Measurements from ENCODE around the gene HOXA10.

Gene HOXA10

DNA sequence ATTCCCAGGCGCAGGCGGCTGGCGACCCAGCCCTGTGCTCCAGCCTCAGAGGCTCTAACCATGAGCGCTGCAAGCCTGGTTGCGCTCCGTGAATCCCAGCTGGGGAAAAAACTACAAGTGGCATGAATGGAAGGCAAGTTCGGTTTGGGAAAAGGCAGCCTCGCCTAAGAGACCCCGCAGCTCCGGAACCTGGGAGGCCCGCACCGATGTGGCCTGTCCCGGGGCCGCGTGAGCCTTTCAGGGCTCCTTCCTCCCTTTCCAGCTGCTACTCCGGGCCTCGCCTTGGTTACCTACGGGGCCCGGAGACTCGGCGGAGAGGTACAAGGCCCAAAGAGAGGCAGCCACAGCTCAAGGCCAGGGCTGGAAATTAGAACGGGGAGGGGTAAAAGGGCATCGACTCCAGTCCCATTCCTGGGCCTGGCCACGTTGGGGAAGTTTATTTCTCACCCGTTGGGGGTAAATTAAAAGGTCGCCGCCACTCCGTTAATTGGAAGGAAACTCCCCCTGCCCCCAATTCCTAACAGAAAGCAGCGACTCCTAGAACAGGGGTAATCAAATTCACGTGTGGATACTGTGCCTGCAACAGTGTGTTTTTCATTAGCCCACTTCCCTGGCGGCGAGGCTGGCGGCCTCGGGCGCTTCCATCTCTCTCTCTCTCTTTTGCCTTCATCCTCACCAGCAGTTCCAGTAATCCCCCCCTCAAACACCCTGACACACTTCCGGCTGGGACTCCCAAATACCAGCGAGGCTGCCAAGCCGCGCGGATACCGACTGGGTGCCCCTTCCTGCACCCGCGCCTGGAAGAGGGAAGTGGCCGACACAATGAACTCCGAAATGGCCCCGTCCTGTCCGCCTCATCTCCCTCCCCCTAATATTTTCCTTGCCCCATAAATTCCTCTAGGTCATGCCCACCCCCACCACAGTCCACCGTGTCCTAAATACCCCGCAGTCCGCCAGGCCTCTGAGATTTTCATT is 7.3 kb downstream of the HOXA10 start:
- no peak for DNase-seq (ENCODE audit: low read depth in 3 of 3)

DNA sequence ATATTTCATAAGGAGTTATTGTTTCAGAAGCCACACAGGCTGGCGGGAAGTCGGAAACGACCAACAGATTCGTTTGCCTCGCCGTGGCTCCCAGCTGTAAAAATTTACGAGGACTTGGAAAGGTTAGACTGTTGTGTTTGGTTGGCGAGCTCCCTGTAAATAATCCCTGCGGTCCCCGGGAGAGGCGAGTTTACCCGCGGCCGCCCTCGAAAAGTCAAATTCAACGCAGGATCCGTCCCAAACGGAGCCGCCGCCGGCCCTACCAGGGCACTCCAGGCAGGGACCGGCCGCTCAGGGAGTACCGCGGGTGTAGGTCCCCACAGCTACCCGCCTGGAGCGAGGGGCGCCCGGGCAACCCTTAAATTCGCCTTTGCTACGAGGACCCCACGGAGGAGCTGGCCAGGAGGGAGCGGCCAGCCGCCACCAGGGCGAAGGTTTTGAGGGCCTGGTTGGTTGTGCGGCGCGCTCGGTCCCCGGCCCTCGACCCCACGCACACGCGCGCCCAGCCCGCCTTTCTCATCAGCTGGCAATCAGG is 8.1 kb downstream of the HOXA10 start:
- DNase-seq (ENCODE audit: low read depth in 3 of 3): no peak

DNA sequence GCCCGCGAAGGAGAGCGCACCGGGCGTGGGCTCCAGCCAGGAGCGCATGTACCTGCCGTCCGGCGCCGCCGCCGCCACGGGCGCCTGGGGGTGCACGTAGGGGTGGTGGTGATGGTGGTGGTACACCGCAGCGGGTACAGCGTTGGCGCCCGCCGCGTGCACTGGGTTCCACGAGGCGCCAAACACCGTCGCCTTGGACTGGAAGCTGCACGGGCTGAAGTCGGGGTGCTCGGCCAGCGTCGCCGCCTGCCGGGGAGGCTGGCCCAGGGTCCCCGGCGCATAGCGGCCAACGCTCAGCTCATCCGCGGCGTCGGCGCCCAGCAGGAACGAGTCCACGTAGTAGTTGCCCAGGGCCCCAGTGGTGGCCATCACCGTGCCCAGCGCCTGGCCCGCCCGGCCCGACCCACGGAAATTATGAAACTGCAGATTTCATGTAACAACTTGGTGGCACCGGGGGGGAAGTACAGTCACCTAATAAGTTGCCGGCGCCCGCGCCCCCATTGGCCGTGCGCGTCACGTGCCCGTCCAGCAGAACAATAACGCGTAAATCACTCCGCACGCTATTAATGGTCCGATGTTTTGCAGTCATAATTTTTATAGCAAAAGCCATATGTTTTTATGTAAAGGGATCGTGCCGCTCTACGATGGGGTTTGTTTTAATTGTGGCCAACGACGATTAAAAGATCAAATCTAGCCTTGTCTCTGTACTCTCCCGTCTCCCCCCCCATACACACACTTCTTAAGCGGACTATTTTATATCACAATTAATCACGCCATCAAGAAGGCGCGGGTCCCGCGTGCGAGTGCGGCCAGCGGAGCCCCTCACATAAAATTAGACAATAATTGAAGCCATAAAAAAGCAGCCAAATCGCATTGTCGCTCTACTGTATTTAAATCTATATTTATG is 8.8 kb downstream of the HOXA10 start, which contains the start of gene HOXA9:
Gene HOXA9 (minus strand): TSS at position 449 of the 907 bp plus-strand sequence. CDS start 80 bp downstream, at position 369.
- DNase-seq (ENCODE audit: low read depth in 3 of 3): no peak

DNA sequence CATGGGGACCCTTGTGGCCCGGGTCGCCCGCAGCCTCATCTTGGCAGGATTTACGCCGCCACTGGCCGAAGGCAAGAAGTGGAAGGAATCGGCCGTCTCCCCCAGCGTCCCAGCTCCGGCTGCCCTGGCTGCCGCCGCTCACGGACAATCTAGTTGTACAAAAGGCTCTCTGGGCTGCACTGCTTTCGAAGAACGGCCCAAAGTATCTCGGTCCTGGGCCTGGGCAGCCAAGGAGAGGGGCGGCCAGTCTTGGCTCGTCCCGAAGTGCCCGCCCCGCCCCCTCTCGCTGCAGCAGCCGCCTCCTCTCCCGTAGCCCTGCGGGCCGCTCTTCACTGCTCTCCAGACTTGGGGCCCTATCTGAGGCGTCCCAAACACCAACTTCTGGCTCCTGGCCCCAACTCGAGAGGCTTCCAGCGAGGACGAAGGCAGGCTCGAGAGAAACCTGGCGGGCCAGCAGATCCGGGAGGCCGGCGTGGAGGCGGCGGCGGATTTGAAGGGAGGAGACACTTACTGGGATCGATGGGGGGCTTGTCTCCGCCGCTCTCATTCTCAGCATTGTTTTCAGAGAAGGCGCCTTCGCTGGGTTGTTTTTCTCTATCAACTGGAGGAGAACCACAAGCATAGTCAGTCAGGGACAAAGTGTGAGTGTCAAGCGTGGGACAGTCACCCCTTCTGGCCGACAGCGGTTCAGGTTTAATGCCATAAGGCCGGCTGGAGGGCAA is 9.6 kb downstream of the HOXA10 start:
- no peak for DNase-seq (ENCODE audit: low read depth in 3 of 3)

DNA sequence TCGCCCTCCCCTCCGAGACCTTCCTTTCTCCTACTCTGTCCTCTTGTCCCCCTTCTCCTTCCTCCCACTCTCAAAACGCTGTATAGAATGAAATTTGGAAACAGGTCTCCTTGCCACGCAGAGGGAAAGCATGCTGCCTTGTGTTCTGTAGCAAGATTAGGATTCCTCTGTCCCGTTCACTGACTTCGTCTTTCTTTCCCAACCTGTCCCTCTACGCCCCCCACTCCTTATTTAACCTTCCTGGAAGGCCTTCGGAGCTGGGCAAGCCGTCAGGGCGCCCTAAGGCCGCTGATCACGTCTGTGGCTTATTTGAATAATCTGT is 10.1 kb downstream of the HOXA10 start:
- DNase-seq (ENCODE audit: low read depth in 3 of 3): no peak

DNA sequence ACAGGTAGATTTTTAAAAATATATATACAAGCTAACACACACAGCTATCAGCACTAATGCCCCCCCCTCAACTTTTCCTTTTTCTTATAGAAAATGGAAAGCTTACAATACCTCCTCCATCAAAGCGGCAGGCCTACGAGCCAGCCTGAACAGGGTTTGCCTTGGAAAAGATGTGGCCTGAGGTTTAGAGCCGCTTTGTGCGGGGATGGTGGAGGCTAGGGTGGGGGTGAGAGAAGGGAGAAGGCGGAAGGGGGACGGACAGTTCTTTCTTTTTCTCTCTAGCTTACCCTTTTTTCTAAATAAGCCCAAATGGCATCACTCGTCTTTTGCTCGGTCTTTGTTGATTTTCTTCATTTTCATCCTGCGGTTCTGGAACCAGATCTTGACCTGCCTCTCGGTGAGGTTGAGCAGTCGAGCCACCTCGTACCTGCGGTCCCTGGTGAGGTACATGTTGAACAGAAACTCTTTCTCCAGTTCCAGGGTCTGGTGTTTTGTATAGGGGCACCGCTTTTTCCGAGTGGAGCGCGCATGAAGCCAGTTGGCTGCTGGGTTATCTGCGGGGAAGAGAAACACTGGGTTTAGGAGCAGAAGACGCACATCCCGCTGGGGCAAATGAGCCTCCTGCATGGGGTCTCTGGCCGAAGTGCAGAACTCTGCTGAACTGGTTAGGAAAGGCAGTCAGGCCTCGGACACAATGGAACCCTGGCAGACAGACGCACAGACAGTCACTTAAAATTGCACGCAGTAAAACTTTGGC is 10.7 kb downstream of the HOXA10 start:
- DNase-seq (ENCODE audit: low read depth in 3 of 3): no peak

DNA sequence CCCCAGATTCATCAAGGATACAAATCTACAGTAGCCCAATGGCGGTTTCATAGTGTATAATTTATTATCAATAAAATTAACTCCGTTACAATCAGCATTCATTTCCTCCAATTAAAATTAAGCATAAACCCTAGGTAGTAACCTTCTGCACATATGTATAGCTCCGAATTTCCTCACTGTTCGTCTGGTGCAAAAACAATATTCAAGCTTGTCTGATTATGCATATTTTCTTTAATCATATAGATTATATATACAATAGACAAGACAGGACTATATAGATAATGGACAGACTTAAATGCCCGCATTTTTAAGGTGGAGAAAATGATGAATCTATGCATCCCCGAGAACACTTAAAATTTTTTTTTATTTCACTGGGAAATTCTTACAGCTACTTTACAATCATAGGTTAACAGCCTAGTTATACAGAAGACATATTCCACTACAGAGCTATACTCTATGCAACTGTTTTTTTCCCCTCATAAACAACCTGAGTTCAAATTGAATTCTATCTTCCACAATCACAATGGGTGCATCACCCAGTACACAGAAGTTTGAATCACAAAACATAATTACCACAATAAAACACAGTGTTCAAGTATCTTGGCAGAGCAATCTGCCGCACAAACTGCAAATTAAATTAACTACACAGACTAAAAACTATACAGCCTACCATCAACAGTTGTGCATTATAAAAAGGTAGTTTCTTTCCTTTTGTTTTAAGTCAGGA is 11.4 kb downstream of the HOXA10 start:
- DNase-seq (ENCODE audit: low read depth in 3 of 3): no peak

DNA sequence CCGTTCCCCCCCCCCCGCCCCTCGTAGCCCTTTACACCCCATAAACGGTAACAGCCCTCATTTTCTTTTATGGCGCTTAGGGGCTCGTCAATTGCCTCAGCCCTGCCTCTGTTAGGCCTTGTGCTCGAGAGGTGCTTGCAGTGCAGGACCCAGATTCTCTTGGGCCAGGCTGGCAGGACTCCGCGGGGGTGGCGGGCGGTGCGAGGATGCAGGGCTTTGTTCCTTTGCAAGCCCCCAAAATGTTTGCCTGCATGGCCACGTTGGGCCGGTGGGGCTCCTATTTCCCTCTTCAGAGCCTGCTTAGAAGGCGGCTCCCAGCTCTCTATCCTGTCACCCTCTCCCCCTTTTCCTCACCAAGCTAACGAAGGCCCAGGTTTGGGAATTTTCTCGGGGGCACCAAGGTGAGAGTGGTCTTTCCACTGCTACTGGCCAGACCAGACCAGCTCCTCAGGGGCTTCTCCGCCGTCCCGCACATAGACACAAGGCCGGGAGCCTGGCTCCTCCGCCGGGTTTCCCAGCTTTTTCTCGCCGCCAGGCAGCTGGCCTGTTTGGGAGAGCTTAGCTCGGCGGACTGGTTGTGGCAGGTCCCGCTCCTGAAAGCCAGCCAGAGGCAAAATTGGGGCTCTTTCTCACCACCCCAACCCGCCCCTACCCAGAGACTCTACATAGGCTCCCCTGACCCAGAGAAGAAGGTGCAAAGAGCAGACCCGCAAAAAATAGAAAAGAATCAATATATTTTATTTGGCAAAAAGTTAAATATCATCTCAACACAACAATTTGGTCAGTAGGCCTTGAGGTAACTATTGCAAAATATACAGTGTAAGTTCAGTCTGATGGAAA is 12.2 kb downstream of the HOXA10 start:
- no peak for DNase-seq (ENCODE audit: low read depth in 3 of 3)

DNA sequence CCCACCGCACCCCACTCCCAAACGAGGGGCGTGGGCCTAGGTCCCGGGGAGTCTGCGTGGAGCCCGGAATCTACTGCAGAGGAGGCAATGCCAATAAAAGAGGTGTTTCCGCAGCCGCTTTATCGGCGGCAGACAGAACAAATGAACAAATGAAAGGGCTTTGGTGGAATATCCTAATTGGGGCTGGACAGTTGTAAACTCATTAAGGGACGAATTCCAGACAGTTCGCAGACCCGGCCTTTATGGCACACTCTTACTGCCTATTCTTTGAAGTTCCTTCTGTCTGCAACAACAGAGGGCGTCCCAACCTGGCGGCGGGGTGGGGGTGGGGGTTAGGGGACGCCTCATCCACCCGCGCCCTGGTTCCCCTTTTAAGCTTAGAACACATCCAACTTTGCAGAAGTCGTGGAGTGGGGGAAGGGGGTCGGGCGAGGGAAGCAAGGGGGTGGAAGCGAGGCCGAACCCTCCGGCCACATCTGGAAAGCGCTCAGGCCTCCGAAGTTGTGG is 12.9 kb downstream of the HOXA10 start:
- DNase-seq (ENCODE audit: low read depth in 3 of 3): no peak

DNA sequence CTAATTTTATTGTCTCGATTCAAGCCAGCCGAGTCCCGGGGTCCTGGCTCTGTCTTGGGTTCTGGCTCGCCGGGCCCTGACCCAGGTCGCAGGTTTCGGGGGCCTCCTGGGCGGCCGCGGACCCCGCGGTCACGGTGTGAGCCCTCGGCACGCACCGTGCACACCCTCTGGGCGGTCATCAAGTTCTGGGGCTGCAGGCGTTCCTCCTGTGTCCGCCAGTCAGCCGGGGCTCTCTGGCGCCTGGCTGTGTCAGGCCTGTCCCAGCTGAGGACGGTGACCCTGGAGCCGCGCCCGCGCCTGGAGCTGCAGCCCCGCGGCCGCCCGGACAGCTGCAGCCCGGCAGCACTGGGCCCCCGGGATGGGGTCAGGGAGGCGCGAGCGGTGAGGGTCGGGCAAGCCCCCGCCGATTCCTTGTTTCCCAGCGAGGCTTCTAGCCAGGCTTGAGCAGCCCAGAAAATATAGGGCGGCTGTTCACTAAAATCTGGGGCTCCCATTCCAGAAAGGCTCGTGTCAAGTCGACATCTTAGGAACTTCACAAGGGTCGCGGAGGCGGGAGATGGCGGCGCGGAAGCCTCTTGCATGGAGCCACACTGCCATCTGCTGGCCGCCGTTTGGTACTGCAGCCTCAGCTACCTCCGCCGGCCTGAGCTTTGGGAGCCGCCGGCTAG is 13.4 kb downstream of the HOXA10 start:
- DNase-seq (ENCODE audit: low read depth in 3 of 3): peak; percentile 68 to 89 (median 80)

DNA sequence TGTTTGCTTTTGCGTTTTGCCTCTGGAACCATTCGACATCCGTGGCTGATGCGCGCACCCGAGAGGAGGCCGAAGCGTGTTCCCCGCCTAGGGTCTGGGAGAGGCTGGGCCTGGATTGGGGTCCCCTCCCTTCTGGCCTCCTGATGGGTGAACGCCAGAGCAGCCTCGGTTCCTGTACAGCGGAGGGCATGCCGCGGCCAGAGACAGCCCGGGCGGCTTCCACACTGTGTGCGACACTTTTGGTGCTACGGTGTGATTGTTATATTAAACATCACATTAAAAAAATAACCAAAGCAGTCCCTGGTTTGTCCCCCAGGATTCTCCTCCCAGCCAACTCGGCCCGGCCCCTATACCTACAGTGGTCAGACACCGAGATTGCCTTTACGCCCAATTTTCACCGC is 14.0 kb downstream of the HOXA10 start:
- no peak for DNase-seq (ENCODE audit: low read depth in 3 of 3)

DNA sequence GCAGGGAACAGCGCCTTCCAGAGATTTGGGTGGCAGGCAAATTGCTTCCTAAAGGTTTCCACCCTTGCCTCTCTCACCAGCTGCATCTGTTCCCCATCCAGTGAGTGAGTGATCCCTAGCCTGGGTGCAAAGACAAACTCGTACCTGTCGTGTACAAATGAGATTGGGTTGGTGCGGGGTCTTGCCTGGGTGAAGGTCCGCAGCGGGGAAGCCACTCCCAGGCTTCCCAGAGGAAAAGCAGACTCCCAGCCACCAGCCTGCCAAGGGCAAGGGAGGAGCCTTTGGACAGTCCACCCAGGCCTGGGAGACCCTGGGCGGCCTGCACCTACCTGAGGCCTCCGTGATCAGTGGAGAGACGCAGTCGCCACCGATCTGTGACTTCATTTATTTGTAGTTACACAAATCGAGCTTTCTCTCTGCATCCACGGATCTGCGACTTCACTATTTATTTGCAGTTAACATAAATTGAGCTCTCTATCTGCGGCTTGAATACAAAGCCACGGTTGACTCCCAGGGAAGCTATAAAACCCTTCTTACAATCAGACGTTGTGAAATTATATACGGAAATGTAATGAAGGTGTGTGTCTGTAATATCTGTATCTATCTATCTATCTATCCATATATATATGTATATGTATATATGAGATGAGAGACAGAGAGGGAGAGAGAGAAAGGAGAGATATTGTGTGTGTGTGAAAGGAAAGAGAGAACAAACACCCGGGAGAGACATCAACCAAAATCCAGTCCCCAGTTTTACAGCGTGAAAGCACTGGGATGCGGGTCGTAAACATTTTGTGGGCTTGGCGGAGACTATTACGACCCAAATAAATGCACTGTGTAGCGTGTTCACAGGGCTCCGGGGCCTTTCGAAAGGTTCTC is 14.6 kb downstream of the HOXA10 start:
- no peak for DNase-seq (ENCODE audit: low read depth in 3 of 3)

DNA sequence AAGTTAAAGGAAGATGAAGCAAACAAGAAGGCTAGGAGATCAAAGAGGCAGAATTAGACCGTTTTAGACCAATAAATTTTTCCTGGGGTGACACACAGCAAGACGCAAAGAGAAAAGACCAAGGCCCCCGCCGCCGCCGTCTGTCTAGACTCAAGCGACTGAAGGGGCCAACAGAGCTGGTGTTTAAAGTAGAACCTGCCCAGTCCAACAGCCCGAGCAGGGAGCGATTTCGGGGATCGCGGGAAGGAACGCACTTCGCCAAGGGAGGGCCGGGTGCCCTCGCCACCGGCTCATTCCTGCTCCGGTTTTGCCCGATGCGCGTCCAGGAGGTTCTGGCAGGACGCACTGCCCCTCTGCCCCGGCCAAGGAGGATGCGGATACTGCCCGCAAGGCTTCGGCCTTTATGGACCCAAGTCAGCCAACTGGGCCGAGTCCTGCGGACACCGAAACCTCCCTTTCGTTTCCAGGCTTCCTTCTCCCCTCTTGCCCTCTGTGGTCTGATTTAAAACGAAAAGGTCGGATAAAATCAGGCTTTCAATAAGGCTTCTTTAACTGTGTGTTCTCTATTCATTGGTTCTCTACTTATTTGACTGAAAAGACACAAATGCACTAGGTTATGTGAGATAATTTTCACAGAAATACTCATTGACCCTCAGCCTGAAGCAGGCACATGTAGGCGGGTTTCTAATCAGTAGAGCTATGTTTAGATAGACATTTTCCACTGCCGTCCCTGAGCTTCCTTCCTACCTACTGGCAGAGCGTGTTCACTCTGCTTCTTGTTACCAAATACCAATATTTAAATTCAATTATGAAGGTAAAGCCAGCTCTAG is 15.5 kb downstream of the HOXA10 start:
- no peak for DNase-seq (ENCODE audit: low read depth in 3 of 3)

DNA sequence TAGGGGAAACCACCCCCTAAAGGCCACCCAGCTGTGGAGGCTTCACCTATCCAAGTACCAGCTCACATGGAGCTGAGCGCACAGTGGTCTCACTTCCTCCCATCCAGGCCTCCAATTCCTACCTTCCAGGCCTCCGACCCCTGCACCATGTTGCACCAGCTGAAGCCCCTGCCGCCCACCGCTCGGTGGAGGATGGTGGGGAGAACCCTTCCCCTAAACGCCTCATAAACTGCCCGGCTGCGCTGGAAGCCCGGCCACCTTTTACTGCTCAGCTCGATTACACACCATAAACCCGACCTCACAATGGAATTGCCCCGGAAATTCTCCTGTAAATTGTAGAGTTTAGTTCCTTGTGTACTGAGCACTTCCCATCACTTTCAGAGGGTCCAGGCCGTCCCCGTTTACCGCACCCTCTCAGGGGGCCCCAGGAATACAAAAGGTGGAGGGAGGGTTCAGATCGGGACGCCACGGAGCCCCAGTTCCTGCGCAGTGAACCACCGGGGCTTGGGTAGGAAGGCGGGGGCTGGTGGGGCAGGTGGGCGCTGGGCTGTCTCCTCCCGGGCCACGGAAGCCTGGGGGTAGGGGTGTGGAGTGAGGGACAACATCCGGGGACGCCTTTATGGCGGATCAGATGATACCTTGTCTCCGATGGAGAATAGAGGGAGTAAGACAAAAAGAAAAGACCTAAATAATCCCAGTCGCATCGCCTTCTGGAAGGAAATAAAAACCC is 16.3 kb downstream of the HOXA10 start:
- no peak for DNase-seq (ENCODE audit: low read depth in 3 of 3)

DNA sequence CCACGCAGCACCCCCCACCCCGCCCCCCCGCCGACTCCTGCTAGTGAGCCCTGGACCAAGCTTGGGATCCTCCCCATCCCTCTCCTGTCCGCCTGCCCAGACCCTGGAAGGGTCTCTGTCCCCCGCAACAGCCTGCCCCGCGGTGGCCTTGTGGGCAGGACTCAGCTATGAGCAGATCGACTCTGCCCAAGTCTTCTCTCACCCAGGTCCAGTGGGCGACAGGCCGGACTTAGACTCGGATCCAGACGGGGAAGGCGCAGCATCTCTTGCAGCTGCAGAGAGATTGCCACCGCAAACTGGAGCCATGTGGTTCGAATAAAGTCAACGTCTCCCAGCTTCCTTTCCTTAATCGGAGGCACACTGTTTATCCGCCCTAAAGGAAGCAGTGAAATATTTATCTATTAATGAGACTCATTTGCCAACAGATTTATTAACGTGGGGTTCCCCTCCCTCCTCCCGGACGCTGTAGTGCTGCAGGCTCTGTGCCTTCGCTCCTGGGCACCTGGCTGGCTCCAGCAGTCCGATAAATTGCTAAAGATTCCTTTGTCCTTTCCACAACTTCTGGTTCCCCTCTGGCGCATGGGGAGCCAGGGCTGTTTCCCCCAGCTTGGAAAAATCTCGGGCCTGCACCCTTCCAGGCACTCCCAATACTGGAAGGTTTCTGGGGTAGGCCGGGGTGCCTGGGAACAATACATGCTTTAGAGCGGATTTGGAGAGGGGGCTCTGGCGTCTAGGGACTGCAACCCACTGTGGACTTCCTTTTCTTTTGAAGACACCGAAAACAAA is 17.0 kb downstream of the HOXA10 start:
- DNase-seq (ENCODE audit: low read depth in 3 of 3): no peak

Measured in stimulated activated CD4-positive, alpha-beta T cell treated with anti-CD3 and anti-CD28 coated beads, TNF-alpha, amount 100 ng/mL, for 4 hours (primary cell).